Vagina (tissue), 2 donors: ENCODE measurements around the gene KAT7.

Experiments
- POLR2A ChIP-seq, 2 donors: fragments of 450-650 bp; IDR thresholded peaks; one replicate each; pipeline ENCODE4 v1.6.1; 2017; ENCODE audit warnings: antibody characterized with exemption in 2 of 2, mild to moderate bottlenecking in 2 of 2, moderate library complexity in 2 of 2
- TF ChIP-seq, protein P1 (sequence below), 3 experiments: fragments of 450-650 bp in 2 of 3; fragments of 200-600 bp in 1 of 3; sonication (generic) in 1 of 3; IDR thresholded peaks; one replicate each; pipeline ENCODE4 v1.5.1; 2017 to 2019; ENCODE audit warnings: antibody characterized with exemption in 3 of 3, mild to moderate bottlenecking in 2 of 3, moderate library complexity in 2 of 3

DNA sequence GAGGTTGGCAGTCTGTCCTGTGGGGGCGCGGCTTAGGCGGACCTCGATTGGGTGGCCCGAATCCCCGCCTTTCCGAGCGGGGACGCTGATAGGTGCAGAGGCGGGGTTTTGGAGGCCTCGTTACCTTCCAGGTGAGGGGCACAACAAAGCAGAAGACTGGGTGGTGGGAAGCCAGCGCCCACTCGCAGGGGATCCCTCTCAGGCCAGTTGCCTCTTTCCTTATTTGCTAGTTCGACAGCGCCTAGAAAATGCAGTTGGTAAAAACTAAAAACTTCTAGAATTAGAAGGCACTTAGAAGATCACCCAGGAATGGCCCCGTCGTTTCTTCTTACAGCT is 730 bp downstream of the KAT7 start:
- TF ChIP-seq, protein P1, sequence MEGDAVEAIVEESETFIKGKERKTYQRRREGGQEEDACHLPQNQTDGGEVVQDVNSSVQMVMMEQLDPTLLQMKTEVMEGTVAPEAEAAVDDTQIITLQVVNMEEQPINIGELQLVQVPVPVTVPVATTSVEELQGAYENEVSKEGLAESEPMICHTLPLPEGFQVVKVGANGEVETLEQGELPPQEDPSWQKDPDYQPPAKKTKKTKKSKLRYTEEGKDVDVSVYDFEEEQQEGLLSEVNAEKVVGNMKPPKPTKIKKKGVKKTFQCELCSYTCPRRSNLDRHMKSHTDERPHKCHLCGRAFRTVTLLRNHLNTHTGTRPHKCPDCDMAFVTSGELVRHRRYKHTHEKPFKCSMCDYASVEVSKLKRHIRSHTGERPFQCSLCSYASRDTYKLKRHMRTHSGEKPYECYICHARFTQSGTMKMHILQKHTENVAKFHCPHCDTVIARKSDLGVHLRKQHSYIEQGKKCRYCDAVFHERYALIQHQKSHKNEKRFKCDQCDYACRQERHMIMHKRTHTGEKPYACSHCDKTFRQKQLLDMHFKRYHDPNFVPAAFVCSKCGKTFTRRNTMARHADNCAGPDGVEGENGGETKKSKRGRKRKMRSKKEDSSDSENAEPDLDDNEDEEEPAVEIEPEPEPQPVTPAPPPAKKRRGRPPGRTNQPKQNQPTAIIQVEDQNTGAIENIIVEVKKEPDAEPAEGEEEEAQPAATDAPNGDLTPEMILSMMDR (IDR thresholded peaks at IDR 0.05) = no peak
- no peak for TF ChIP-seq POLR2A (IDR thresholded peaks at IDR 0.05)
